HepG2 (cell line): Measurements from ENCODE around the gene SPDYE4. TPM values are rescaled to one million over a fixed set of nuclear protein-coding genes. Genes with fewer than 3 reads are reported as not detected.

Source experiments
- ATAC-seq: fragments of 200-7000 bp; cut with Tn5 transposase; 3 replicates; pipeline ENCODE4 v1.9.1; 2020; ENCODE audit warnings: mild to moderate bottlenecking, moderate library complexity
- BruUV-seq: library from RNA; stranded (reverse); fragments of 400-500 nt; replicated peaks from 2 replicates; lab custom pipeline; 2021; lab: Mats Ljungman, UMichigan
- CTCF ChIA-PET: fragments of 300-600 bp; formaldehyde crosslinking; extraction: SDS; loops from one replicate; lab custom pipeline; 2021; ENCODE audit warnings: low total read pairs, inconsistent platforms, low intra/inter-chr PET ratio; lab: Yijun Ruan, JAX
- POLR2A ChIA-PET: fragments of 350-600 bp; sonication (Branson Sonifier 250); formaldehyde crosslinking; loops from one replicate; lab custom pipeline; 2020; ENCODE audit warnings: antibody characterized with exemption, inconsistent platforms; lab: Yijun Ruan, JAX
- DNase-seq: peaks from one replicate; pipeline ENCODE4 v3.0.0-alpha.2; 2015; ENCODE audit warnings: low spot score
- FAIRE-seq: peaks from 3 replicates; lab custom pipeline; 2011; peaks lifted over from hg19 to GRCh38; lab: Jason Lieb, UNC
- H2AFZ ChIP-seq: one replicate; pipeline ENCODE4 v1.6.1; 2011; ENCODE audit warnings: low read length, inconsistent platforms
- H3K27ac ChIP-seq: fragments of 300-600 bp; 3 replicates; pipeline ENCODE4 v1.8.0; 2011; ENCODE audit warnings: mixed run types, mild to moderate bottlenecking, mixed read lengths, low read length, inconsistent platforms; ENCODE audit not compliant: insufficient read depth; ENCODE audit errors: extremely low read length
- H3K27me3 ChIP-seq, 2 experiments: fragments of 200-600 bp in 1 of 2; 2 replicates in 1 of 2; 3 replicates in 1 of 2; pipeline versions ENCODE4 v1.6.0 to v1.8.0; 2011; ENCODE audit warnings: low read length in 2 of 2, mild to moderate bottlenecking in 2 of 2, moderate library complexity in 2 of 2, inconsistent platforms in 1 of 2; ENCODE audit not compliant: insufficient read depth in 2 of 2, control insufficient read depth in 1 of 2
- H3K36me3 ChIP-seq, 2 experiments: fragments of 200-600 bp in 1 of 2; replicated peaks in 1 of 2; 2 replicates in 1 of 2; 3 replicates in 1 of 2; pipeline versions ENCODE4 v1.5.1 to v1.8.0; 2011; ENCODE audit warnings: low read length in 2 of 2, inconsistent platforms in 1 of 2; ENCODE audit not compliant: insufficient read depth in 2 of 2, control insufficient read depth in 1 of 2
- H3K4me1 ChIP-seq: 2 replicates; pipeline ENCODE4 v1.5.1; 2012; ENCODE audit warnings: low read length, inconsistent platforms; ENCODE audit not compliant: insufficient read depth
- H3K4me2 ChIP-seq: 2 replicates; pipeline ENCODE4 v1.6.0; 2011; ENCODE audit warnings: low read depth, low read length, inconsistent platforms
- H3K4me3 ChIP-seq, 3 experiments: fragments of 200-600 bp in 1 of 3; sonication (generic), shearing (Covaris generic) in 1 of 3; replicated peaks in 1 of 3; 2 replicates each; pipeline ENCODE4 v1.5.1; 2011 to 2016; ENCODE audit warnings: low read length in 3 of 3, inconsistent platforms in 2 of 3, low read depth in 2 of 3, mild to moderate bottlenecking in 2 of 3, control low read depth in 1 of 3, mixed read lengths in 1 of 3; ENCODE audit not compliant: insufficient read depth in 1 of 3
- H3K79me2 ChIP-seq: one replicate; pipeline ENCODE4 v1.6.1; 2011; ENCODE audit warnings: low read length, inconsistent platforms; ENCODE audit not compliant: insufficient read depth
- H3K9ac ChIP-seq: 2 replicates; pipeline ENCODE4 v1.6.0; 2011; ENCODE audit warnings: mild to moderate bottlenecking, low read depth, low read length, inconsistent platforms; ENCODE audit not compliant: insufficient read depth
- H3K9me3 ChIP-seq: 2 replicates; pipeline ENCODE4 v1.5.1; 2012; ENCODE audit warnings: mild to moderate bottlenecking, low read length
- H4K20me1 ChIP-seq: 2 replicates; pipeline ENCODE4 v1.6.0; 2011; ENCODE audit warnings: inconsistent platforms, mild to moderate bottlenecking, low read length, moderate library complexity; ENCODE audit not compliant: insufficient read depth
- CEBPB ChIP-seq: IDR thresholded peaks from 2 replicates; pipeline ENCODE4 v1.6.1; 2011; ENCODE audit warnings: low read depth, low read length, improper control_type of control experiment, borderline replicate concordance
- HES4 ChIP-seq: sonication (generic); formaldehyde crosslinking; IDR thresholded peaks from 2 replicates; pipeline ENCODE4 v1.9.0; 2021; ENCODE audit warnings: mild to moderate bottlenecking, missing genetic modification reagents, borderline replicate concordance
- WGBS: methylation state at CpG from one replicate; pipeline ENCODE4 v1.1.6; 2017; ENCODE audit warnings: low lambda C conversion rate; 5-methylcytosine and 5-hydroxymethylcytosine counted together
- in situ Hi-C: cut with HindIII; loops from 2 replicates; pipeline ENCODE4 v1.10.0; 2017; ENCODE audit warnings: low pct_unique_long_range_greater_than_20kb; ENCODE audit not compliant: extremely low pct_ligation_motif_present
- intact Hi-C: fragments of 100-400 bp; cut with micrococcal nuclease; formaldehyde crosslinking; loops from one replicate; pipeline ENCODE4 v1.10.0; 2022; ENCODE audit not compliant: unreplicated experiment
- polyA plus RNA-seq, 8 experiments: library from polyadenylated mRNA; depleted of rRNA in 3 of 8; stranded (reverse) in 7 of 8; unstranded in 1 of 8; fragments of >200 nt; fragmentation: Illumina TruSeq in 4 of 8; extraction: Trizol in 4 of 8; gene quantifications; 2 replicates each; pipeline versions ENCODE4 v1.2.1 to v1.2.3, GENCODE V29; 2011 to 2016; ENCODE audit warnings: low read depth in 4 of 8, missing spikeins in 1 of 8, mixed read lengths in 1 of 8; ENCODE audit not compliant: insufficient read depth in 1 of 8
- total RNA-seq, 5 experiments: library from RNA; depleted of rRNA; stranded (reverse); fragments of >200 nt; fragmentation: Illumina TruSeq; extraction: Trizol; gene quantifications; 2 replicates each; pipeline ENCODE4 v1.2.3, GENCODE V29; 2016; ENCODE audit warnings: low read depth in 1 of 5
- TF ChIP-seq, protein P1 (sequence below): sonication (generic); formaldehyde crosslinking; IDR thresholded peaks from 2 replicates; pipeline ENCODE4 v1.4.0; 2020; ENCODE audit warnings: missing genetic modification reagents, borderline replicate concordance

Gene SPDYE4
- total and polyA plus RNA-seq, 2 of the 13 experiments (the other 11 are each of a cell fraction or from before 2014, with no cell fraction given): not detected

DNA sequence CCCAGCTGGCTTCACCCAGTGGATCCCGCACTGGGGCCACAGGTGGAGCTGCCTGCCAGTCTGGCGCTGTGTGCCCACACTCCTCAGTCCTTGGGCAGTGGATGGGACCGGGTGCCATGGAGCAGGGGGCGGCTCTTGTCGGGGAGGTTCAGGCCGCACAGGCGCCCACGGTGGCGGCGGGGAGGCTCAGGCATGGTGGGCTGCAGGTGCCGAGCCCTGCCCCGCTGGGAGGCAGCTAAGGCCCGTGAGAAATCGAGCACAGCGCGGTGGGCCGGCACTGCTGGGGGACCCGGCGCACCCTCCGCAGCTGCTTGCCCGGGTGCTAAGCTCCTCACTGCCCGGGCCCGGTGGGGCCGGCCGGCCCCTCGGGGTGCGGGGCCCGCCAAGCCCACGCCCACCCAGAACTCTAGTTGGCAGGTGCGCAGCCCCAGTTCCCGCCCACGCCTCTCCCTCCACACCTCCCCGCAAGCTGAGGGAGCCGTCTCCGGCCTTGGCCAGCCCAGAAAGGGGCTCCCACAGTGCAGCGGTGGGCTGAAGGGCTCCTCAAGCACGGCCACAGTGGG lies 40.3 kb downstream of the SPDYE4 start:
- TF ChIP-seq, protein P1, sequence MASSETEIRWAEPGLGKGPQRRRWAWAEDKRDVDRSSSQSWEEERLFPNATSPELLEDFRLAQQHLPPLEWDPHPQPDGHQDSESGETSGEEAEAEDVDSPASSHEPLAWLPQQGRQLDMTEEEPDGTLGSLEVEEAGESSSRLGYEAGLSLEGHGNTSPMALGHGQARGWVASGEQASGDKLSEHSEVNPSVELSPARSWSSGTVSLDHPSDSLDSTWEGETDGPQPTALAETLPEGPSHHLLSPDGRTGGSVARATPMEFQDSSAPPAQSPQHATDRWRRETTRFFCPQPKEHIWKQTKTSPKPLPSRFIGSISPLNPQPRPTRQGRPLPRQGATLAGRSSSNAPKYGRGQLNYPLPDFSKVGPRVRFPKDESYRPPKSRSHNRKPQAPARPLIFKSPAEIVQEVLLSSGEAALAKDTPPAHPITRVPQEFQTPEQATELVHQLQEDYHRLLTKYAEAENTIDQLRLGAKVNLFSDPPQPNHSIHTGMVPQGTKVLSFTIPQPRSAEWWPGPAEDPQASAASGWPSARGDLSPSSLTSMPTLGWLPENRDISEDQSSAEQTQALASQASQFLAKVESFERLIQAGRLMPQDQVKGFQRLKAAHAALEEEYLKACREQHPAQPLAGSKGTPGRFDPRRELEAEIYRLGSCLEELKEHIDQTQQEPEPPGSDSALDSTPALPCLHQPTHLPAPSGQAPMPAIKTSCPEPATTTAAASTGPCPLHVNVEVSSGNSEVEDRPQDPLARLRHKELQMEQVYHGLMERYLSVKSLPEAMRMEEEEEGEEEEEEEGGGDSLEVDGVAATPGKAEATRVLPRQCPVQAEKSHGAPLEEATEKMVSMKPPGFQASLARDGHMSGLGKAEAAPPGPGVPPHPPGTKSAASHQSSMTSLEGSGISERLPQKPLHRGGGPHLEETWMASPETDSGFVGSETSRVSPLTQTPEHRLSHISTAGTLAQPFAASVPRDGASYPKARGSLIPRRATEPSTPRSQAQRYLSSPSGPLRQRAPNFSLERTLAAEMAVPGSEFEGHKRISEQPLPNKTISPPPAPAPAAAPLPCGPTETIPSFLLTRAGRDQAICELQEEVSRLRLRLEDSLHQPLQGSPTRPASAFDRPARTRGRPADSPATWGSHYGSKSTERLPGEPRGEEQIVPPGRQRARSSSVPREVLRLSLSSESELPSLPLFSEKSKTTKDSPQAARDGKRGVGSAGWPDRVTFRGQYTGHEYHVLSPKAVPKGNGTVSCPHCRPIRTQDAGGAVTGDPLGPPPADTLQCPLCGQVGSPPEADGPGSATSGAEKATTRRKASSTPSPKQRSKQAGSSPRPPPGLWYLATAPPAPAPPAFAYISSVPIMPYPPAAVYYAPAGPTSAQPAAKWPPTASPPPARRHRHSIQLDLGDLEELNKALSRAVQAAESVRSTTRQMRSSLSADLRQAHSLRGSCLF (CRISPR knock-in tag): no peak
- BruUV-seq: no TSS peak
- peaks cover 19% of the 10 kb centered on the region for H3K4me1 ChIP-seq
- no peaks in the 10 kb centered on the region for H3K36me3 ChIP-seq
- no peaks in the 10 kb centered on the region for H3K9me3 ChIP-seq
- H3K27ac ChIP-seq: no peak overlapping the region
- ChIA-PET POLR2A (interaction anchor here (0.6 kb wide), 1 partner anchor 10 kb away, joined by 3 read pairs; no protein-coding TSS in a partner anchor), CTCF (no interaction called here)
- H3K79me2 ChIP-seq: no peaks in the 10 kb centered on the region
- H2AFZ ChIP-seq: no peak overlapping the region
- ATAC-seq: no peak
- no peak overlapping the region for H3K4me3 ChIP-seq
- H4K20me1 ChIP-seq: no peaks in the 10 kb centered on the region
- 57% methylated on average over 5 of the region's 37 CpGs for WGBS
- in situ Hi-C loops: no loop called here
- no peak overlapping the region for H3K4me2 ChIP-seq
- no peak overlapping the region for H3K9ac ChIP-seq
- no peak for FAIRE-seq
- intact Hi-C loops: no loop called here
- DNase-seq: no peak
- H3K27me3 ChIP-seq: no peaks in the 10 kb centered on the region; a peak in 1 of 5 replicates

DNA sequence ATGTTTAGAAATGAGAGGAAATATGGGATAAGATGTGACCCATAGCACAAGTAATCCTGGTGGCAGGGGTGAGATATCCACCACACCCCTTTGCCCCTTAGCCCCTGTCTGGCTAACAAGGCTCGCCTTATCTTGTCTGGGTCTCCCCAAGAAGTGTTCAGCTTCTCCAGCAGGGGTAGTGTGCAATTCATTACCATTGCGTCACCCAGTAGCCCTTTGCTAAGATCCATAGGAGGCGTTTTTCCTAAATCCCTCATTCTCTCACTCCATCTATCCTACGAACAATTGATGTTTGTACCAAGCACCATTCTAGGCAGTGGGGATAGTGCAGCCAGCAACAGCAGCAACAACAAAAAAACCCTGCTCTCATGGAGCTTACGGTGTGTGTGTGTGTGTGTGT lies 44.5 kb downstream of the SPDYE4 start:
- intact Hi-C loops: no loop called here
- ChIA-PET POLR2A (no interaction called here), CTCF (no interaction called here)
- Histone ChIP-seq H3K9ac (no peak overlapping the region), H3K79me2 (no peaks in the 10 kb centered on the region), H3K4me2 (no peak overlapping the region), H4K20me1 (no peaks in the 10 kb centered on the region), H2AFZ (no peak overlapping the region), H3K27ac (no peak overlapping the region), H3K9me3 (no peaks in the 10 kb centered on the region), H3K27me3 (no peaks in the 10 kb centered on the region; a peak in 1 of 5 replicates), H3K4me3 (no peak overlapping the region), H3K4me1 (peaks cover 9% of the 10 kb centered on the region), H3K36me3 (no peaks in the 10 kb centered on the region)
- in situ Hi-C loops: no loop called here
- no TSS peak for BruUV-seq
- no peak for FAIRE-seq
- WGBS: 64% methylated on average over 5 of the region's 5 CpGs
- no peak for ATAC-seq
- DNase-seq: no peak
- TF ChIP-seq CEBPB (0 out of 2 replicates have a peak, but pooled peaks have one; percentile 9), HES4 (no peak)
